ACC112 (cell line): ENCODE data around the gene PRKCQ.

ENCODE experiments used
- H2AFZ ChIP-seq: fragments of 200-600 bp; sonication (generic); one replicate; pipeline ENCODE4 v1.6.0; 2017; ENCODE audit warnings: antibody characterized with exemption, low read length; ENCODE audit not compliant: unreplicated experiment
- H3K27ac ChIP-seq: fragments of 200-600 bp; sonication (generic); 2 replicates; pipeline ENCODE4 v1.5.1; 2014; ENCODE audit warnings: low read depth, mild to moderate bottlenecking, antibody characterized with exemption, low read length, moderate library complexity
- H3K27me3 ChIP-seq: fragments of 200-600 bp; sonication (generic); 2 replicates; pipeline ENCODE4 v1.6.1; 2014; ENCODE audit warnings: mild to moderate bottlenecking, antibody characterized with exemption, low read length, moderate library complexity, mixed read lengths; ENCODE audit not compliant: insufficient read depth
- H3K36me3 ChIP-seq: fragments of 200-600 bp; sonication (generic); 2 replicates; pipeline ENCODE4 v1.6.1; 2016; ENCODE audit warnings: mild to moderate bottlenecking, antibody characterized with exemption, low read length, moderate library complexity, mixed read lengths; ENCODE audit not compliant: insufficient read depth
- H3K4me1 ChIP-seq: fragments of 200-600 bp; sonication (generic); one replicate; pipeline ENCODE4 v1.6.1; 2016; ENCODE audit warnings: low read length, mixed read lengths; ENCODE audit not compliant: insufficient read depth, unreplicated experiment, control insufficient read depth
- H3K4me3 ChIP-seq: fragments of 200-600 bp; sonication (generic); 2 replicates; pipeline ENCODE4 v1.5.1; 2014; ENCODE audit warnings: mild to moderate bottlenecking, low read depth, low read length
- H3K79me2 ChIP-seq: fragments of 200-600 bp; sonication (generic); one replicate; pipeline ENCODE4 v1.6.0; 2016; ENCODE audit warnings: low read length; ENCODE audit not compliant: control insufficient read depth, unreplicated experiment, insufficient read depth

Gene PRKCQ

DNA sequence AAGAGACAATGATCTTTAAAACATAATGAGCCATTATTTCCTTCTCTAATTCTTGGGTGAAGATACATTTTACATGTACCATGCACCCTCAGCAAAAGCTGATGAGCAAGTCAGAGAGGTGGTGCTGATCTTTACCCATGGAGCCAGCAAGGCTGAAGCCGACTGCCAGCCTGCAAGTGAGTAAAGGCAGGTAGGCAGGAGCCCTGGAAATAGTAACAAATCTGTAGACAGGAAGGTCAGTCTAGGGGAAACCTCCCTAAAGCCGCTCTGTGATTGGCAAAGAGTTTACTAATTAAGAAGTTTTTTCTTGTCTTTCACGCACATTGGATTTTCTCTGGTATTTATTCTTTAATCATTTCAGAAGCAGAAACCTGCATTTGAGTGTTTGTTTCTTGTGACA lies 67.9 kb downstream of the PRKCQ start:
- Histone ChIP-seq H3K27me3 (peaks cover 76% of the 10 kb centered on the region), H3K4me1 (no peaks in the 10 kb centered on the region), H3K4me3 (no peak overlapping the region), H3K27ac (no peak overlapping the region), H3K79me2 (no peaks in the 10 kb centered on the region), H3K36me3 (no peaks in the 10 kb centered on the region), H2AFZ (no peak overlapping the region)

DNA sequence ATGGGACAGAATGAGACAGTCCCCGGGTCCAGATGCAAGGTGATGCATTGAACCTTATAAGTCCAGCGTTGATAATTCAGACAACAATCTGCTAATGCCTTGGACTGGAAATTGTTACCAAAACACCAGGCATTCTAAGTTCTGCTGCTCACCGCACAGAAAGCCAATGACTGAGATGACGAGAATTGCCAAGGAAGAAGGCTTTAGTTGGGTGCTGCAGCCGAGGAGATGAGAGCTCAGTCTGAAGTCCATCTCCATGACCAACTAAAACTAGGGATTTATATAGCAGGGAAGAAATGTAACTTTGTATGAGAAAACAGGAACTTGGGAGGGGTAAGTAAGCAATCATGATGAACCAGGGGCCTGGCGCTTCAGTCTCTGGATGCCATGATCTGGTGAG lies 68.7 kb downstream of the PRKCQ start:
- no peaks in the 10 kb centered on the region for H3K4me1 ChIP-seq
- no peak overlapping the region for H3K4me3 ChIP-seq
- no peak overlapping the region for H2AFZ ChIP-seq
- H3K27me3 ChIP-seq, result peaks cover 69% of the 10 kb centered on the region
- H3K79me2 ChIP-seq, result no peaks in the 10 kb centered on the region
- H3K27ac ChIP-seq, result no peak overlapping the region
- no peaks in the 10 kb centered on the region for H3K36me3 ChIP-seq

DNA sequence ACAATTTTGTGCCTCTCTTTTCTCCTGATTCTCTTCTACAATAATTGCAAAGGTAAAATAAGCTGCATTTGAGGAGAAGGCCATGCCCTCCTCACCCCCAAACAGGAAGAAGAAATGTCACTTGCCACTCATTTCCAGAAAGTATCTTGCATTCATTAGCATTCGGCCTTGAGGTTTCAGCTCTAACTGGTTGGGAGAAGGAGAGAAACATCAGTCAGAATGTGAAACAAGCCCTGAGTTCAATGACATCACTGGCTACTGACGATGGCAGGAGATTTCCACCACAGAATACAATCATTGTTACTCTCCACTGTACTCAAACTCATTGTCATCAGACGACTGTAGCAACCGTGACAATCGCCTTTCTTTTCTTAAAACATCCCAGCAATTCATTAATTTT lies 72.8 kb downstream of the PRKCQ start:
- Histone ChIP-seq H3K27ac (no peak overlapping the region), H3K4me3 (no peak overlapping the region), H3K4me1 (no peaks in the 10 kb centered on the region), H3K27me3 (peaks cover 37% of the 10 kb centered on the region), H3K36me3 (no peaks in the 10 kb centered on the region), H2AFZ (no peak overlapping the region), H3K79me2 (no peaks in the 10 kb centered on the region)

DNA sequence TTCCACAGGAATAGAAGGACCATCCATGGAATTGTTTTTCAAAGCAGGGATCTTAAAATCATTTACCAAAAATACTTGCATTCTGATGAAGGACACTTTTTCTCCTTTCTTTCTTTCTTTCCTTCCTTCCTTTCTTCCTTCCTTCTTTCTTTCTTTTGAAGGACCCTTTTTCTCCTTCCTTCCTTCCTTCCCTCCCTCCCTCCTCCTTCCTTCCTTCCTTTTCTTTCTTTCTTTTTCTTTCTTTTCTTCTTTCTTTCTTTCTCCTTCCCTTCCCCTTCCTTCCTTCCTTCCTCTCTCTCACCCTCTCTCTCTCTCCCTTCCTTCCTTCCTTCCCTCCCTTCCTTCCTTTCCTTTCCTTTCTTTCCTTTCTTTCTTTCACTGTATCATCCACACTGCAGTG lies 74.8 kb downstream of the PRKCQ start:
- no peak overlapping the region for H2AFZ ChIP-seq
- H3K27me3 ChIP-seq, result peaks cover 23% of the 10 kb centered on the region
- no peaks in the 10 kb centered on the region for H3K79me2 ChIP-seq
- no peak overlapping the region for H3K4me3 ChIP-seq
- H3K4me1 ChIP-seq, result no peaks in the 10 kb centered on the region
- no peaks in the 10 kb centered on the region for H3K36me3 ChIP-seq
- no peak overlapping the region for H3K27ac ChIP-seq

DNA sequence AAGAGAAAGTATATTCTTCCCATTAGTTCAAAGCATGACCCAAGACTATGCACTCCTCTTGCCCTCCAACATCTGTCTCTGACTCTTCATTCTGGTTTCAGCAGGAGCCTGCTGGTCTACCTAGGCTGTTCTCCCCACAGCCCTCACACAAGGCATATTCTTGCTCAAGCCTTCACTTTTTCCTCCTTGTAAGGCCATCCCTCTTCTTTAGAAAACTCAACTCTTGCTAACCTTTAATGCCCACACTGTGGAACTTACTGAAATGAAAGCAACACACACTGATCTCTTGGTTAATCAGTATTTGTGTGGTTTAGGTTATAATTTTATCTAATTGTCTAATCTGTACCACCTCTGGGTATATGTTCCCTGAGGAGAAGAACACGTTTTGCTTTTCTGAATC lies 75.8 kb downstream of the PRKCQ start:
- Histone ChIP-seq H3K27ac (no peak overlapping the region), H2AFZ (no peak overlapping the region)

DNA sequence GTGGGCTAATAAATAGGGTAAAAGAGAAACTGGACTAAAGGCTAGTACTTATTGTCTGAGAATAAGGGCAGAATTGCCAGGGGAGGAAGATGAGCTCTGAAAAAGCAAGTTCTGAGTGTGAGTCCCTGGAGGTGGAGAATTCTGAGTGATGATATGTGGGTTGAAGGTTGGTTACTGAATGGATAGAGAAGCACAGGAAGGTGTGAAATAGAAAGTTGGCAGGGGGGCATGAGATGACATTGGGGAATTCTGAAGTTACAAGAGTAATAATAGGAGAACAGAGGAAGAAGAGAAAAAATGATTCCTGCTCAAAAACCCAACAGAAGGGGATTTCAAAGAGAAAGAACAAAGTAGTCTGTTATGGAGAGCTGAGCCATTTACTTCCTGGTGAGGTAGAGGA lies 76.9 kb downstream of the PRKCQ start:
- no peak overlapping the region for H3K4me3 ChIP-seq
- no peak overlapping the region for H3K27ac ChIP-seq
- H2AFZ ChIP-seq, result no peak overlapping the region
- H3K4me1 ChIP-seq, result no peaks in the 10 kb centered on the region
- no peaks in the 10 kb centered on the region for H3K36me3 ChIP-seq
- peaks cover 26% of the 10 kb centered on the region for H3K27me3 ChIP-seq
- no peaks in the 10 kb centered on the region for H3K79me2 ChIP-seq

More for the DNA sequence above, 75.8 kb downstream of the PRKCQ start:
- peaks cover 17% of the 10 kb centered on the region for H3K27me3 ChIP-seq
- H3K79me2 ChIP-seq, result no peaks in the 10 kb centered on the region
- no peak overlapping the region for H3K4me3 ChIP-seq
- no peaks in the 10 kb centered on the region for H3K4me1 ChIP-seq
- H3K36me3 ChIP-seq, result no peaks in the 10 kb centered on the region

DNA sequence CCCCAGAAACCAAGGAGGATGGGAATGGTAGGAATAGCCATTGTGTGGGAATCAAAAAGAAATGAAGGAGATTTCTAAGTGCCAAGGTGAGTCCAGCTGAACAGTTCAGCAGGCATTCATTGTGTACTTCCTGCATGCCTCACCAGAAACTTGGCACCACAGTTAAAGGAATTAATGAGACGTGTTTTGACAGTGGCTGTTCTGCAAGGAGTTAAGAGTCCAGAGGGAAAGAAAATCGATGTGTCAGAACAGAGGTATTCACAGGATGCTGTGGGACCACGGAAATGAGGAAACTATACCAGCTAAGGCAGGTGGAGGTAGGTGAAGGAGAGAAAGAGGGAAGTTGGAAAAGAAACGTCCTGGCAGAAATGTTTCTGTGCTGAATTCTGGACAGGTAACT lies 78.1 kb downstream of the PRKCQ start:
- H3K27ac ChIP-seq, result no peak overlapping the region
- peaks cover 29% of the 10 kb centered on the region for H3K27me3 ChIP-seq
- H2AFZ ChIP-seq, result no peak overlapping the region
- no peak overlapping the region for H3K4me3 ChIP-seq
- H3K4me1 ChIP-seq, result no peaks in the 10 kb centered on the region
- H3K36me3 ChIP-seq, result no peaks in the 10 kb centered on the region
- H3K79me2 ChIP-seq, result no peaks in the 10 kb centered on the region

DNA sequence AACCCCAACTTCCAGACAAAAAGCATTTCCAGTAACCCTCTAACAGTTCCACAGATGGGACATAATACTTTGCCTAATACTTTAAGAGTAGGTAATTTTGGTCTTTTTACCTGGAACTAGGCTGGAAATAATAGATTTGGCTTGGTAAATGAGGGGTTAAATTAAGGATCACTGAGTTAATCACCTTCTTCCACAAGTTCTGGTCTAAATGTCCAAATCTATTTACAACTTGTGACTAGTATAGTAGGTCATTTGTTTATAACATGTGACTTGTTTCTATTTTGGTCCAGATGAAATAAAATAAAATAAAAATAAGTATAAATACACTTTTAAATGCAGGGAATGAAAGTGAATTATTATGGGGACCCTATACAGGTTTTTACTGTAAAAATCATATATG lies 80.1 kb downstream of the PRKCQ start:
- H3K79me2 ChIP-seq, result no peaks in the 10 kb centered on the region
- H3K27ac ChIP-seq, result no peak overlapping the region
- H3K4me1 ChIP-seq, result no peaks in the 10 kb centered on the region
- H2AFZ ChIP-seq, result no peak overlapping the region
- peaks cover 31% of the 10 kb centered on the region for H3K27me3 ChIP-seq
- no peaks in the 10 kb centered on the region for H3K36me3 ChIP-seq
- H3K4me3 ChIP-seq, result no peak overlapping the region

DNA sequence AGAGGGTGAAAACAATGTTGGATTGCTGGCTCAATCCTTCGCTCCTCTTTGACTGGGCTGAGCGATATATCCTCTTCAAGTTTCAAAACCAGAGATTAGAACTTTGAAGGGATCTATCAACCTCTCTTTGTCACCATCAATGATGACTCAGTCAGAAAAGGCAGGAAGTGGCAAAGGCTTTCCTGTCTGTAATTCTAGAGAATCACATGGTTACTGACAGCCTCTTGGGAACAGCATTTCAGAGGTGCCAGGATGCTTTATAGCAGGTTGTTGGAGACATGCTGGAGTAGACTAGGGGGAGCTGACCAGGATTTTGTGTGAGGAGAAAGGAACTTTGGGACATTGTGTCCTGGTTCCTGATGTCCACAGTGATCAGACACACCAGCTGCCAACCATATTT lies 81.3 kb downstream of the PRKCQ start:
- Histone ChIP-seq H3K36me3 (no peaks in the 10 kb centered on the region), H3K4me3 (no peak overlapping the region), H3K27me3 (peaks cover 40% of the 10 kb centered on the region), H3K79me2 (no peaks in the 10 kb centered on the region), H3K27ac (no peak overlapping the region), H2AFZ (no peak overlapping the region), H3K4me1 (no peaks in the 10 kb centered on the region)

DNA sequence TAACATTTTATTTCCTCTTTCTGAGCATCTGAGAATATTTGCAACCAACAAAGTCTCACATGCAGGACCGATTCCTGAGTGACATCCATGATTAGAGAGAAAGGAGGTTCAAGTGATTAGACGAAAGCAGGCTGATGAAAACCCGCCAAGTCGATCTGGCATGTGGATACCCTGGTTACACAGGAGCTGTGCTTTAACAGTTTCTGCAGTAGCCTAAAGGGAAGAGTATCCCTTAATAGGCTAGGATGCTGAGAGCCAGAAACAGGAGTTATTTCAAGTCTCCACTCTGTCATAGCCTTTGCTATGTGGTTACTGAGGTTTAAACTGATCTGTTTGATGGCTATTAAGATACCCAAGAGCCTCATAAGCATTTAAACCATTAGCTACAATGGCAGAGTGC lies 82.5 kb downstream of the PRKCQ start:
- Histone ChIP-seq H3K36me3 (no peaks in the 10 kb centered on the region), H2AFZ (no peak overlapping the region), H3K4me3 (no peak overlapping the region), H3K27ac (no peak overlapping the region), H3K27me3 (peaks cover 40% of the 10 kb centered on the region), H3K4me1 (no peaks in the 10 kb centered on the region), H3K79me2 (no peaks in the 10 kb centered on the region)

DNA sequence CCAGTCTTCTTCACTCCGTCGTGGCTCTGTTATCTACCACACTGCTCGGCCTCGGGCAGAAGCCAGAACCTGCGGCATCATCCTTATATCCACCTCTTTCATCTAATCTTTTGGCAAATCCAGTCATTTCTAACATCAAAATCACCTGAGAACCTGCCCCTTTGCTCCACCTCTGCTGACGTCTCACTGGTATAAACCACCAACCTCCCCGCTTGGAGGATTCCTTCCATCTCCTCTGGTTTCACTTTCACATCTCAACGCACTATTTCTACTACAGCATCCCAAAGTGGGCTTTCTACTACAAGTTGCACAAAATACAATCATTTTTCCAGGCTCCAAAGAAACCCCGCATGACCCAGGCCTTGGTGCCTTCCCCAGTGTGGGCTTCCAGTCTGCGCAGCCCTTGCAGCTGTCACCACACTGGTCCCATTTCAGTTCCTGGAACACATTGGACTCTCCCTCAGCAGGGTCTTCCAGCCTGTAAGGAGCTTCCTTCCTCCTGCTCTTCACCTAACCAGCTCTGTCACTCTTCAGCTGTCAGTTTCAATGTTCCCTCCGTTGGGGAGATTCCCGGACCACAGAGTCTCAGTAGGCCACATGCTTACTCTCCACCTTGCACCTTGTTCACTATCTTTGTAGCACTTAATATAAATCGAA lies 85.0 kb downstream of the PRKCQ start:
- H3K79me2 ChIP-seq, result no peaks in the 10 kb centered on the region
- no peak overlapping the region for H2AFZ ChIP-seq
- no peak overlapping the region for H3K27ac ChIP-seq
- peaks cover 56% of the 10 kb centered on the region for H3K27me3 ChIP-seq
- H3K4me3 ChIP-seq, result no peak overlapping the region
- no peaks in the 10 kb centered on the region for H3K4me1 ChIP-seq
- no peaks in the 10 kb centered on the region for H3K36me3 ChIP-seq
